ENCODE measurements around the gene HES5. TPM values are rescaled to one million over a fixed set of nuclear protein-coding genes. Genes with fewer than 3 reads are reported as not detected.

Gene HES5
- total RNA-seq, 1 experiment from 2014 or later: not detected

GRCh38 chr1:2543543-2544092 is 13.6 kb upstream of the HES5 start:
- Histone ChIP-seq H2AFZ (ENCODE audit: low read length) (no peak overlapping the region), H2BK12ac (ENCODE audit: insufficient read length, low read depth, low read length) (no peak overlapping the region), H4K20me1 (ENCODE audit: control insufficient read depth, insufficient read depth, insufficient read length) (no peaks in the 10 kb centered on the region), H2BK20ac (ENCODE audit: low read depth, low read length, poor library complexity, severe bottlenecking) (no peak overlapping the region), H3K4ac (ENCODE audit: low read depth, low read length) (no peak overlapping the region), H3T11ph (ENCODE audit: low read length) (no peak overlapping the region), H3K79me2 (ENCODE audit: insufficient read depth, low read length) (no peaks in the 10 kb centered on the region), H2BK15ac (ENCODE audit: low read depth, low read length) (no peak overlapping the region), H3K27me3 (ENCODE audit: insufficient read depth, low read length) (no peaks in the 10 kb centered on the region; the same call in 1 of the 2 replicates), H2AK5ac (ENCODE audit: insufficient read length, low read length) (no peak overlapping the region), H3K56ac (ENCODE audit: insufficient read length, low read depth, low read length) (no peak overlapping the region), H4K8ac (replicated peaks; ENCODE audit: insufficient read length, low read depth, low read length) (no peak overlapping the region), H4K91ac (ENCODE audit: insufficient read length, low read depth, low read length) (no peak overlapping the region), H3K79me1 (ENCODE audit: insufficient read depth, low read depth, low read length, poor library complexity, severe bottlenecking) (no peaks in the 10 kb centered on the region), H3K14ac (ENCODE audit: insufficient read depth, low read length) (no peak overlapping the region; the same call in none of the 2 replicates), H3K9ac (ENCODE audit: extremely low read depth, insufficient read length, low read length) (no peak overlapping the region), H4K5ac (ENCODE audit: insufficient read length, low read depth, low read length) (no peak overlapping the region), H2BK120ac (ENCODE audit: low read depth, low read length, poor library complexity, severe bottlenecking) (no peak overlapping the region), H3K23ac (ENCODE audit: insufficient read length, low read depth, low read length) (no peak overlapping the region), H3K23me2 (ENCODE audit: insufficient read length, low read depth, low read length, poor library complexity, severe bottlenecking) (peaks cover 12% of the 10 kb centered on the region), H3K9me3 (ENCODE audit: control insufficient read depth, low read depth, low read length) (no peaks in the 10 kb centered on the region), H3K4me1 (ENCODE audit: insufficient read depth, low read length) (no peaks in the 10 kb centered on the region; the same call in 1 of the 2 replicates), H3K18ac (ENCODE audit: insufficient read length, low read depth, low read length) (no peak overlapping the region), H3K27ac (ENCODE audit: insufficient read length, low read depth, low read length) (no peak overlapping the region), H2BK5ac (ENCODE audit: insufficient read length, low read length) (no peak overlapping the region), H3K4me2 (ENCODE audit: insufficient read depth, insufficient read length, low read length) (no peak overlapping the region)
- Mint-ChIP-seq H3K27me3 (ENCODE audit: low read depth) (peaks cover 29% of the 10 kb centered on the region), H3K4me1 (peaks cover 9 to 25% of the 10 kb centered on the region in 2 experiments), H3K36me3 (ENCODE audit: insufficient read depth in 1 of 3, low read depth in 3 of 3) (no peaks in the 10 kb centered on the region), H3K9me3 (no peaks in the 10 kb centered on the region; a peak in 1 of 5 replicates), H3K4me3 (no peak overlapping the region), H3K27ac (no peak overlapping the region)
- no peak for DNase-seq
- TF ChIP-seq, protein P1, sequence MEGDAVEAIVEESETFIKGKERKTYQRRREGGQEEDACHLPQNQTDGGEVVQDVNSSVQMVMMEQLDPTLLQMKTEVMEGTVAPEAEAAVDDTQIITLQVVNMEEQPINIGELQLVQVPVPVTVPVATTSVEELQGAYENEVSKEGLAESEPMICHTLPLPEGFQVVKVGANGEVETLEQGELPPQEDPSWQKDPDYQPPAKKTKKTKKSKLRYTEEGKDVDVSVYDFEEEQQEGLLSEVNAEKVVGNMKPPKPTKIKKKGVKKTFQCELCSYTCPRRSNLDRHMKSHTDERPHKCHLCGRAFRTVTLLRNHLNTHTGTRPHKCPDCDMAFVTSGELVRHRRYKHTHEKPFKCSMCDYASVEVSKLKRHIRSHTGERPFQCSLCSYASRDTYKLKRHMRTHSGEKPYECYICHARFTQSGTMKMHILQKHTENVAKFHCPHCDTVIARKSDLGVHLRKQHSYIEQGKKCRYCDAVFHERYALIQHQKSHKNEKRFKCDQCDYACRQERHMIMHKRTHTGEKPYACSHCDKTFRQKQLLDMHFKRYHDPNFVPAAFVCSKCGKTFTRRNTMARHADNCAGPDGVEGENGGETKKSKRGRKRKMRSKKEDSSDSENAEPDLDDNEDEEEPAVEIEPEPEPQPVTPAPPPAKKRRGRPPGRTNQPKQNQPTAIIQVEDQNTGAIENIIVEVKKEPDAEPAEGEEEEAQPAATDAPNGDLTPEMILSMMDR (conservative IDR thresholded peaks at IDR 0.05): no peak
- no CpG with 5 or more reads among the region's 26 CpGs for WGBS (ENCODE audit: extremely low coverage, insufficient read length, low lambda C conversion rate)
